HepG2 (cell line): ENCODE results near the gene IQGAP3. TPM values are rescaled to one million over a fixed set of nuclear protein-coding genes. Genes with fewer than 3 reads are reported as not detected.

ENCODE experiments used
- ATAC-seq: fragments of 200-7000 bp; cut with Tn5 transposase; 3 replicates; pipeline ENCODE4 v1.9.1; 2020; ENCODE audit warnings: mild to moderate bottlenecking, moderate library complexity
- BruUV-seq: library from RNA; stranded (reverse); fragments of 400-500 nt; replicated peaks from 2 replicates; lab custom pipeline; 2021; lab: Mats Ljungman, UMichigan
- CTCF ChIA-PET: fragments of 300-600 bp; formaldehyde crosslinking; extraction: SDS; loops from one replicate; lab custom pipeline; 2021; ENCODE audit warnings: low total read pairs, inconsistent platforms, low intra/inter-chr PET ratio; lab: Yijun Ruan, JAX
- POLR2A ChIA-PET: fragments of 350-600 bp; sonication (Branson Sonifier 250); formaldehyde crosslinking; loops from one replicate; lab custom pipeline; 2020; ENCODE audit warnings: antibody characterized with exemption, inconsistent platforms; lab: Yijun Ruan, JAX
- DNase-seq: peaks from one replicate; pipeline ENCODE4 v3.0.0-alpha.2; 2015; ENCODE audit warnings: low spot score
- FAIRE-seq: peaks from 3 replicates; lab custom pipeline; 2011; peaks lifted over from hg19 to GRCh38; lab: Jason Lieb, UNC
- H2AFZ ChIP-seq: one replicate; pipeline ENCODE4 v1.6.1; 2011; ENCODE audit warnings: low read length, inconsistent platforms
- H3K27ac ChIP-seq: fragments of 300-600 bp; 3 replicates; pipeline ENCODE4 v1.8.0; 2011; ENCODE audit warnings: mixed run types, mild to moderate bottlenecking, mixed read lengths, low read length, inconsistent platforms; ENCODE audit not compliant: insufficient read depth; ENCODE audit errors: extremely low read length
- H3K27me3 ChIP-seq, 2 experiments: fragments of 200-600 bp in 1 of 2; 2 replicates in 1 of 2; 3 replicates in 1 of 2; pipeline versions ENCODE4 v1.6.0 to v1.8.0; 2011; ENCODE audit warnings: low read length in 2 of 2, mild to moderate bottlenecking in 2 of 2, moderate library complexity in 2 of 2, inconsistent platforms in 1 of 2; ENCODE audit not compliant: insufficient read depth in 2 of 2, control insufficient read depth in 1 of 2
- H3K36me3 ChIP-seq, 2 experiments: fragments of 200-600 bp in 1 of 2; replicated peaks in 1 of 2; 2 replicates in 1 of 2; 3 replicates in 1 of 2; pipeline versions ENCODE4 v1.5.1 to v1.8.0; 2011; ENCODE audit warnings: low read length in 2 of 2, inconsistent platforms in 1 of 2; ENCODE audit not compliant: insufficient read depth in 2 of 2, control insufficient read depth in 1 of 2
- H3K4me1 ChIP-seq: 2 replicates; pipeline ENCODE4 v1.5.1; 2012; ENCODE audit warnings: low read length, inconsistent platforms; ENCODE audit not compliant: insufficient read depth
- H3K4me2 ChIP-seq: 2 replicates; pipeline ENCODE4 v1.6.0; 2011; ENCODE audit warnings: low read depth, low read length, inconsistent platforms
- H3K4me3 ChIP-seq, 3 experiments: fragments of 200-600 bp in 1 of 3; sonication (generic), shearing (Covaris generic) in 1 of 3; replicated peaks in 1 of 3; 2 replicates each; pipeline ENCODE4 v1.5.1; 2011 to 2016; ENCODE audit warnings: low read length in 3 of 3, inconsistent platforms in 2 of 3, low read depth in 2 of 3, mild to moderate bottlenecking in 2 of 3, control low read depth in 1 of 3, mixed read lengths in 1 of 3; ENCODE audit not compliant: insufficient read depth in 1 of 3
- H3K79me2 ChIP-seq: one replicate; pipeline ENCODE4 v1.6.1; 2011; ENCODE audit warnings: low read length, inconsistent platforms; ENCODE audit not compliant: insufficient read depth
- H3K9ac ChIP-seq: 2 replicates; pipeline ENCODE4 v1.6.0; 2011; ENCODE audit warnings: mild to moderate bottlenecking, low read depth, low read length, inconsistent platforms; ENCODE audit not compliant: insufficient read depth
- H3K9me3 ChIP-seq: 2 replicates; pipeline ENCODE4 v1.5.1; 2012; ENCODE audit warnings: mild to moderate bottlenecking, low read length
- H4K20me1 ChIP-seq: 2 replicates; pipeline ENCODE4 v1.6.0; 2011; ENCODE audit warnings: inconsistent platforms, mild to moderate bottlenecking, low read length, moderate library complexity; ENCODE audit not compliant: insufficient read depth
- BORCS8-MEF2B ChIP-seq: sonication (generic); formaldehyde crosslinking; IDR thresholded peaks from 2 replicates; pipeline ENCODE4 v1.8.0; 2022; ENCODE audit warnings: mild to moderate bottlenecking, missing genetic modification reagents
- GLMP ChIP-seq: sonication (generic); formaldehyde crosslinking; IDR thresholded peaks from 2 replicates; pipeline ENCODE4 v1.9.0; 2021; ENCODE audit warnings: missing genetic modification reagents, mild to moderate bottlenecking, borderline replicate concordance
- HOXA9 ChIP-seq: sonication (generic); formaldehyde crosslinking; IDR thresholded peaks from 2 replicates; pipeline ENCODE4 v1.8.1; 2022; ENCODE audit warnings: missing genetic modification reagents, mild to moderate bottlenecking, moderate library complexity, borderline replicate concordance
- IRX3 ChIP-seq: sonication (generic); formaldehyde crosslinking; IDR thresholded peaks from 2 replicates; pipeline ENCODE4 v1.8.1; 2023; ENCODE audit warnings: mild to moderate bottlenecking, low read depth, missing genetic modification reagents, borderline replicate concordance
- MXD4 ChIP-seq: IDR thresholded peaks from 2 replicates; pipeline ENCODE4 v1.6.1; 2016; ENCODE audit warnings: mild to moderate bottlenecking, missing biosample characterization, missing genetic modification reagents
- NFAT5 ChIP-seq: sonication (generic); formaldehyde crosslinking; IDR thresholded peaks from 2 replicates; pipeline ENCODE4 v1.4.0; 2020; ENCODE audit warnings: missing genetic modification reagents
- NFE2L1 ChIP-seq: sonication (generic); formaldehyde crosslinking; IDR thresholded peaks from 2 replicates; pipeline ENCODE4 v1.4.0; 2020; ENCODE audit warnings: missing genetic modification reagents, mild to moderate bottlenecking, borderline replicate concordance
- SNRNP70 ChIP-seq: fragments of 200-400 bp; formaldehyde crosslinking; IDR thresholded peaks from 2 replicates; pipeline ENCODE4 v1.6.1; 2017; ENCODE audit warnings: mild to moderate bottlenecking, low read depth, low read length, moderate library complexity
- ZNF382 ChIP-seq: sonication (generic); formaldehyde crosslinking; IDR thresholded peaks from 2 replicates; pipeline ENCODE4 v1.5.0; 2020; ENCODE audit warnings: missing genetic modification reagents, mild to moderate bottlenecking, borderline replicate concordance
- WGBS: methylation state at CpG from one replicate; pipeline ENCODE4 v1.1.6; 2017; ENCODE audit warnings: low lambda C conversion rate; 5-methylcytosine and 5-hydroxymethylcytosine counted together
- in situ Hi-C: cut with HindIII; loops from 2 replicates; pipeline ENCODE4 v1.10.0; 2017; ENCODE audit warnings: low pct_unique_long_range_greater_than_20kb; ENCODE audit not compliant: extremely low pct_ligation_motif_present
- intact Hi-C: fragments of 100-400 bp; cut with micrococcal nuclease; formaldehyde crosslinking; loops from one replicate; pipeline ENCODE4 v1.10.0; 2022; ENCODE audit not compliant: unreplicated experiment
- polyA plus RNA-seq, 8 experiments: library from polyadenylated mRNA; depleted of rRNA in 3 of 8; stranded (reverse) in 7 of 8; unstranded in 1 of 8; fragments of >200 nt; fragmentation: Illumina TruSeq in 4 of 8; extraction: Trizol in 4 of 8; gene quantifications; 2 replicates each; pipeline versions ENCODE4 v1.2.1 to v1.2.3, GENCODE V29; 2011 to 2016; ENCODE audit warnings: low read depth in 4 of 8, missing spikeins in 1 of 8, mixed read lengths in 1 of 8; ENCODE audit not compliant: insufficient read depth in 1 of 8
- total RNA-seq, 5 experiments: library from RNA; depleted of rRNA; stranded (reverse); fragments of >200 nt; fragmentation: Illumina TruSeq; extraction: Trizol; gene quantifications; 2 replicates each; pipeline ENCODE4 v1.2.3, GENCODE V29; 2016; ENCODE audit warnings: low read depth in 1 of 5

Gene IQGAP3
- total and polyA plus RNA-seq, 2 of the 13 experiments (the other 11 are each of a cell fraction or from before 2014, with no cell fraction given), result 13.5 to 14.1 TPM

GRCh38 chr1:156484480-156485058 lies 87.8 kb downstream of the IQGAP3 start:
- Histone ChIP-seq H3K9me3 (no peaks in the 10 kb centered on the region), H3K9ac (no peak overlapping the region), H2AFZ (no peak overlapping the region), H3K36me3 (peaks cover 24 to 38% of the 10 kb centered on the region in 2 experiments; a peak in 4 of 5 replicates), H3K27ac (no peak overlapping the region), H3K79me2 (no peaks in the 10 kb centered on the region), H3K27me3 (no peaks in the 10 kb centered on the region), H4K20me1 (peaks cover 19% of the 10 kb centered on the region; the same call in 1 of the 2 replicates), H3K4me2 (no peak overlapping the region), H3K4me3 (no peak overlapping the region), H3K4me1 (no peaks in the 10 kb centered on the region)
- POLR2A ChIA-PET, result no interaction called here
- ATAC-seq (no peak), DNase-seq (no peak), FAIRE-seq (no peak)
- no TSS peak for BruUV-seq
- intact Hi-C loops, result no loop called here
- CTCF ChIA-PET, result no interaction called here
- in situ Hi-C loops, result no loop called here
- WGBS, result 94% methylated on average over 4 of the region's 6 CpGs
- TF ChIP-seq MXD4 (no peak), NFAT5 (CRISPR knock-in tag) (no peak), HOXA9 (CRISPR knock-in tag) (no peak), NFE2L1 (CRISPR knock-in tag) (no peak), ZNF382 (no peak), SNRNP70 (no peak), BORCS8-MEF2B (CRISPR knock-in tag) (no peak), GLMP (no peak), IRX3 (no peak)
- TF ChIP-seq, all 625 proteins: peak for 0
